Measurements from ENCODE around the gene METTL26. TPM values are rescaled to one million over a fixed set of nuclear protein-coding genes. Genes with fewer than 3 reads are reported as not detected.

The METTL26 gene
- total and polyA plus RNA-seq, 9 of the 15 experiments (the other 6 are each of a cell fraction or from before 2014, with no cell fraction given): 7.3 to 262 (median 80.9) TPM

GRCh38 chr16:626787-627453 lies 9.2 kb downstream of the METTL26 start (continued):
- TF ChIP-seq BRD4 (IDR thresholded peaks at IDR 0.05) (no peak), PHF20 (IDR thresholded peaks at IDR 0.05; ENCODE audit: partially characterized antibody) (no peak), SMARCA5 (IDR thresholded peaks at IDR 0.05) (peak; percentile 32; the same call in 1 of the 2 replicates), MTA2 (IDR thresholded peaks at IDR 0.05; ENCODE audit: low read depth) (no peak), RBM39 (optimal IDR thresholded peaks at IDR 0.05; ENCODE audit: low read depth, low read length) (no peak), TFAP4 (CRISPR knock-in tag; IDR thresholded peaks at IDR 0.05; ENCODE audit: borderline replicate concordance) (peak; percentile 47; the same call in 1 of the 2 replicates), ZKSCAN8 (CRISPR knock-in tag; IDR thresholded peaks at IDR 0.05) (no peak), NRF1 (conservative IDR thresholded peaks at IDR 0.05 in 1 of 2, IDR thresholded peaks at IDR 0.05 in 1 of 2) (peak; percentile 26 to 38; a peak in 2 of 4 replicates), PKNOX1 (IDR thresholded peaks at IDR 0.05) (no peak), SOX6 (IDR thresholded peaks at IDR 0.05) (peak; percentile 42; the same call in 1 of the 2 replicates), RBM17 (IDR thresholded peaks at IDR 0.05; ENCODE audit: borderline replicate concordance, low read depth, low read length) (no peak), DDX20 (tag; IDR thresholded peaks at IDR 0.05; ENCODE audit: low read depth) (no peak), ZNF764 (CRISPR knock-in tag; IDR thresholded peaks at IDR 0.05; ENCODE audit: low read depth) (no peak), JUND (IDR thresholded peaks at IDR 0.05; ENCODE audit: borderline replicate concordance, low read depth, low read length) (peak; percentile 88), JUND (tag; IDR thresholded peaks at IDR 0.05; ENCODE audit: borderline replicate concordance, low read depth, low read length) (peak; percentile 50; the same call in 1 of the 3 replicates), ARID1B (IDR thresholded peaks at IDR 0.05) (peak; percentile 86), ZNF316 (IDR thresholded peaks at IDR 0.05) (peak; percentile 64), ZNF668 (CRISPR knock-in tag; IDR thresholded peaks at IDR 0.05) (no peak), RBM15 (IDR thresholded peaks at IDR 0.05; ENCODE audit: insufficient read depth, low read length) (no peak), THAP12 (CRISPR knock-in tag; IDR thresholded peaks at IDR 0.05) (no peak), CSDE1 (IDR thresholded peaks at IDR 0.05) (no peak), ZNF146 (CRISPR knock-in tag; IDR thresholded peaks at IDR 0.05; ENCODE audit: unreplicated experiment) (no peak), SMARCA4 (IDR thresholded peaks at IDR 0.05) (peak; percentile 89), EP300 (IDR thresholded peaks at IDR 0.05; ENCODE audit: low read length) (no peak), CREB1 (IDR thresholded peaks at IDR 0.05) (no peak), CREB1 (CRISPR knock-in tag; IDR thresholded peaks at IDR 0.05) (no peak), CTBP1 (IDR thresholded peaks at IDR 0.05; ENCODE audit: borderline replicate concordance) (no peak), RAD21 (CRISPR knock-in tag; conservative IDR thresholded peaks at IDR 0.05 in 1 of 2, IDR thresholded peaks at IDR 0.05 in 1 of 2) (no peak), SIN3B (IDR thresholded peaks at IDR 0.05; ENCODE audit: low read depth) (no peak)
